ENCODE measurements around the gene TTC29. TPM values are rescaled to one million over a fixed set of nuclear protein-coding genes. Genes with fewer than 3 reads are reported as not detected.

Gene TTC29
- total and polyA plus RNA-seq, 7 donors, result not detected

DNA sequence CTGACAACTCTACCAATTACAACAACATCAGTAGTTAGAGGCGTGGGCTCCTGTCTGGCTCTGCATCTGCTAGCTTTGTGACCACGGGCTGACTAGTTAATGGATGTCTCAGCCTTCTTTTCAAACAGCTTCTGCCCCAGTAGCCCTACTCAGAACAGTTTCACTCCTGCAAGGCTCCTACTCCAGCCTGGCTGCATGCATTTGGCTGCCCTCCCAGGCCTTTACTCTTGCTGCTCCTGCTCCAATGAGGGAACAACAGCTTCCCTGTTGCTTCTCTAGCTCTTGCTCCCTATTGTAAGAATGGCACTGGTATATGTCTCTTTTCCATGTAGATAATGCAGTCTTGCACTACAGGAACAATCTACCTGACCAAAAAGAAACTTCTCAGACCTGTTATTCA lies 93.3 kb downstream of the TTC29 start:
- no peak overlapping the region for H3K4me3 ChIP-seq
- H3K27ac ChIP-seq, result no peak overlapping the region
- WGBS, 2 donors, result 40 to 66% methylated on average over 2 of the region's 2 CpGs
- H3K9me3 ChIP-seq, result no peaks in the 10 kb centered on the region
- TF ChIP-seq CTCF (IDR thresholded peaks at IDR 0.05), result no peak
- no peak for TF ChIP-seq EP300 (IDR thresholded peaks at IDR 0.05)
- no peak for TF ChIP-seq POLR2AphosphoS5 (IDR thresholded peaks at IDR 0.05)
- no peak for TF ChIP-seq POLR2A (IDR thresholded peaks at IDR 0.05)
- intact Hi-C loops (cut with DNase I), result no loop called here
- DNase-seq, result no peak
- no peaks in the 10 kb centered on the region for H3K4me1 ChIP-seq
- H3K36me3 ChIP-seq, result no peaks in the 10 kb centered on the region
- no peaks in the 10 kb centered on the region for H3K27me3 ChIP-seq

DNA sequence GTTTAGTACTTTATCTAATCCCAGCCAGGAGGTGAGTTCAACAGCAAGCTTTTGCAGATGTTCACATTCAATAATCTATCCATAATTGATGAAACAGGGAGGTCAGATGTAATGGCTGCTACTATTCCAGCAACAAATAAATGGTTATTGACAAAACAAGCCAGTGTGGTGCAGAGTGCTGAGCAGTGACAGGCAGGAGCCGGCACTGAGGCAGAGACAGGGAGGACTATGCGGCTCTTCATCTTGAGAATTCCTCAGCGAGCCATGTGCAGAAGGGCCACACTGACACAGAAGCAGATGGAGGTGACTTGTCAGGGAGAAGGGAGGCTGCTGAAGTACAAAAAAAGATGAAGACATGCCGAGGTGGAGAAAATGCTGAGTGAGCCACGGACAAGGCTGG lies 98.3 kb downstream of the TTC29 start:
- H3K9me3 ChIP-seq, result no peaks in the 10 kb centered on the region
- no peak for TF ChIP-seq CTCF (IDR thresholded peaks at IDR 0.05)
- no peak for TF ChIP-seq EP300 (IDR thresholded peaks at IDR 0.05)
- no peak for TF ChIP-seq POLR2A (IDR thresholded peaks at IDR 0.05)
- no peak for TF ChIP-seq POLR2AphosphoS5 (IDR thresholded peaks at IDR 0.05)
- DNase-seq, result no peak
- intact Hi-C loops (cut with DNase I), result no loop called here
- H3K4me3 ChIP-seq, result no peak overlapping the region
- H3K27ac ChIP-seq, result no peak overlapping the region
- WGBS, 2 donors, result 82 to 88% methylated on average over 5 of the region's 5 CpGs
- H3K4me1 ChIP-seq, result no peaks in the 10 kb centered on the region
- H3K27me3 ChIP-seq, result no peaks in the 10 kb centered on the region
- H3K36me3 ChIP-seq, result no peaks in the 10 kb centered on the region

- no peaks in the 10 kb centered on the region for H3K9me3 ChIP-seq
These were observed 98.8 kb downstream of the TTC29 start for GRCh38 chr4:146846882-146847281.

GRCh38 chr4:146844761-146845160 lies 100.9 kb downstream of the TTC29 start:
- Histone ChIP-seq H3K27ac (no peak overlapping the region), H3K9me3 (no peaks in the 10 kb centered on the region), H3K36me3 (no peaks in the 10 kb centered on the region), H3K4me1 (no peaks in the 10 kb centered on the region), H3K27me3 (no peaks in the 10 kb centered on the region), H3K4me3 (no peak overlapping the region)
- 43 to 51% methylated on average over 4 of the region's 4 CpGs for WGBS, 2 donors
- TF ChIP-seq POLR2AphosphoS5 (IDR thresholded peaks at IDR 0.05) (no peak), EP300 (IDR thresholded peaks at IDR 0.05) (no peak), POLR2A (IDR thresholded peaks at IDR 0.05) (no peak), CTCF (IDR thresholded peaks at IDR 0.05) (no peak)
- intact Hi-C loops (cut with DNase I), result no loop called here
- no peak for DNase-seq

More at GRCh38 chr4:146846882-146847281, 98.8 kb downstream of the TTC29 start:
- WGBS, 2 donors, result 83 to 85% methylated on average over 6 of the region's 6 CpGs
- Histone ChIP-seq H3K27me3 (no peaks in the 10 kb centered on the region), H3K36me3 (no peaks in the 10 kb centered on the region), H3K4me3 (no peak overlapping the region), H3K4me1 (no peaks in the 10 kb centered on the region), H3K27ac (no peak overlapping the region)
- DNase-seq, result no peak
- intact Hi-C loops (cut with DNase I), result no loop called here
- TF ChIP-seq POLR2A (IDR thresholded peaks at IDR 0.05) (no peak), EP300 (IDR thresholded peaks at IDR 0.05) (no peak), CTCF (IDR thresholded peaks at IDR 0.05) (no peak), POLR2AphosphoS5 (IDR thresholded peaks at IDR 0.05) (no peak)

DNA sequence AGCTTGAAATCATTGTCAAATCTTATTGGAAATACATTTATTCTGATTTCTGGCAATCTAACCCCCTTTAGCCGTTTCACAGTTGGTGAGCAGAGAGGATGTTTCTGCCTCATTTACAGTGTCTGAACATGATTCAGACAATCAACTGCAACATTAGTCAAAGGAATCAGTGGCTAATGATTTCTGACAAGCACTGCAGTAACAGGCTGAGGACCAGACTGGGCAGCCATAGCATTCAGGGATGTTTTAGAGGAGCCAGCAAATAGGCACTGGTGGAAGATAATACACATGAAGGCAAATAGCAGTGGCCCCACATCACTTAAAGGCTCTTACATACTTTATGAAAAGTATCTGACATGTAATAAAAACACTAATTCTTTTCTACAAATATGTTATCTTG lies 102.8 kb downstream of the TTC29 start:
- H3K4me1 ChIP-seq, result no peaks in the 10 kb centered on the region
- H3K27ac ChIP-seq, result no peak overlapping the region
- TF ChIP-seq CTCF (IDR thresholded peaks at IDR 0.05) (no peak), EP300 (IDR thresholded peaks at IDR 0.05) (no peak), POLR2AphosphoS5 (IDR thresholded peaks at IDR 0.05) (no peak), POLR2A (IDR thresholded peaks at IDR 0.05) (no peak)
- 80 to 90% methylated on average over 1 of the region's 1 CpG for WGBS, 2 donors
- no peaks in the 10 kb centered on the region for H3K27me3 ChIP-seq
- DNase-seq, result no peak
- no peaks in the 10 kb centered on the region for H3K36me3 ChIP-seq
- H3K9me3 ChIP-seq, result no peaks in the 10 kb centered on the region
- H3K4me3 ChIP-seq, result no peak overlapping the region
- intact Hi-C loops (cut with DNase I), result no loop called here

Measured in sigmoid colon (tissue), 7 donors.